OCI-LY3 (cell line): ENCODE data around the gene FUZ.

Source experiments
- H2AFZ ChIP-seq: fragments of 200-600, 300-600 bp; shearing (Covaris generic); 2 replicates; pipeline ENCODE4 v1.6.0; 2014; ENCODE audit warnings: antibody characterized with exemption, low read depth, low read length
- H3K27ac ChIP-seq: fragments of 200-600, 300-600 bp; sonication (generic); 2 replicates; pipeline ENCODE4 v1.5.1; 2014; ENCODE audit warnings: mild to moderate bottlenecking, low read length, moderate library complexity, mixed read lengths
- H3K27me3 ChIP-seq: fragments of 200-600, 300-600 bp; sonication (generic); 2 replicates; pipeline ENCODE4 v1.6.1; 2014; ENCODE audit warnings: low read depth, low read length, mixed read lengths
- H3K36me3 ChIP-seq: fragments of 200-600, 300-600 bp; sonication (generic); replicated peaks from 2 replicates; pipeline ENCODE3; 2014; ENCODE audit warnings: low read depth, low read length, mixed read lengths
- H3K4me1 ChIP-seq: fragments of 300-600, 200-600 bp; sonication (generic); 2 replicates; pipeline ENCODE4 v1.6.1; 2014; ENCODE audit warnings: low read length, mixed read lengths
- H3K4me2 ChIP-seq: fragments of 200-600, 300-600 bp; sonication (generic); 2 replicates; pipeline ENCODE4 v1.6.1; 2014; ENCODE audit warnings: low read length, mixed read lengths
- H3K4me3 ChIP-seq: fragments of 300-600, 200-600 bp; sonication (generic); 2 replicates; pipeline ENCODE4 v1.5.1; 2014; ENCODE audit warnings: antibody characterized with exemption, mild to moderate bottlenecking, low read length, moderate library complexity
- H3K79me2 ChIP-seq: fragments of 300-600, 200-600 bp; shearing (Covaris generic); 2 replicates; pipeline ENCODE4 v1.6.1; 2014; ENCODE audit warnings: mild to moderate bottlenecking, low read length, mixed read lengths
- H3K9ac ChIP-seq: fragments of 300-600, 200-600 bp; shearing (Covaris generic); 2 replicates; pipeline ENCODE4 v1.6.0; 2014; ENCODE audit warnings: mild to moderate bottlenecking, low read length, moderate library complexity
- H3K9me3 ChIP-seq: fragments of 200-600, 300-600 bp; shearing (Covaris generic); 2 replicates; pipeline ENCODE4 v1.6.1; 2014; ENCODE audit warnings: low read length, mixed read lengths; ENCODE audit not compliant: insufficient read depth
- H4K20me1 ChIP-seq: fragments of 200-600, 300-600 bp; sonication (generic); 2 replicates; pipeline ENCODE4 v1.6.1; 2016; ENCODE audit warnings: low read length, mixed read lengths; ENCODE audit not compliant: insufficient read depth
- EZH2phosphoT487 ChIP-seq: fragments of 200-600 bp; shearing (Covaris generic); IDR thresholded peaks from 2 replicates; pipeline ENCODE4 v1.6.1; 2018; ENCODE audit warnings: antibody characterized with exemption, mixed run types, low read depth
- TF ChIP-seq, protein P1 (sequence below): fragments of 200-600, 300-600 bp; sonication (generic); IDR thresholded peaks from 2 replicates; pipeline ENCODE4 v1.5.1; 2014; ENCODE audit warnings: antibody characterized with exemption, low read length, low read depth

The FUZ gene

DNA sequence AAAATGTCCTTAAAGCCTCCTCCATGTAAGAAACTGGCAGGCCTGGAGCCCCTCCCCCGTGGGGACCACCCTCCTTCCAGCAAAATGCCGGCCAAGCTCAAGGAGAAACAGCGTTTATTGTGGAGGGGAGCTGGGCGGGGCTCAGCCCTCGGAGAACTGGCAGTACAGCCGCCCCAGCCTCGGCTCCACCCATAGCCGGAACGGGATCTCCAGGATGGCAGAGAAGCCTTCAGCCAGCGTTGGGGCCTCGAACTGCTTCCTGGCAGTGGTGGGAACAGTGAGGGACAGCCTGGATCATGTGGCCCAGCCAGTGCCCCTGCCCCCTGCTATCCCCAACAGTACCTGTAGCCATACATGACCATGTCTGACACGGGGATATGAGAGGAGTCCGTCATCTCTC, 48.0 kb upstream of the FUZ start:
- no peaks in the 10 kb centered on the region for H3K27me3 ChIP-seq
- H4K20me1 ChIP-seq, result peaks cover 6% of the 10 kb centered on the region; the same call in 1 of the 2 replicates
- H3K27ac ChIP-seq, result no peak overlapping the region

DNA sequence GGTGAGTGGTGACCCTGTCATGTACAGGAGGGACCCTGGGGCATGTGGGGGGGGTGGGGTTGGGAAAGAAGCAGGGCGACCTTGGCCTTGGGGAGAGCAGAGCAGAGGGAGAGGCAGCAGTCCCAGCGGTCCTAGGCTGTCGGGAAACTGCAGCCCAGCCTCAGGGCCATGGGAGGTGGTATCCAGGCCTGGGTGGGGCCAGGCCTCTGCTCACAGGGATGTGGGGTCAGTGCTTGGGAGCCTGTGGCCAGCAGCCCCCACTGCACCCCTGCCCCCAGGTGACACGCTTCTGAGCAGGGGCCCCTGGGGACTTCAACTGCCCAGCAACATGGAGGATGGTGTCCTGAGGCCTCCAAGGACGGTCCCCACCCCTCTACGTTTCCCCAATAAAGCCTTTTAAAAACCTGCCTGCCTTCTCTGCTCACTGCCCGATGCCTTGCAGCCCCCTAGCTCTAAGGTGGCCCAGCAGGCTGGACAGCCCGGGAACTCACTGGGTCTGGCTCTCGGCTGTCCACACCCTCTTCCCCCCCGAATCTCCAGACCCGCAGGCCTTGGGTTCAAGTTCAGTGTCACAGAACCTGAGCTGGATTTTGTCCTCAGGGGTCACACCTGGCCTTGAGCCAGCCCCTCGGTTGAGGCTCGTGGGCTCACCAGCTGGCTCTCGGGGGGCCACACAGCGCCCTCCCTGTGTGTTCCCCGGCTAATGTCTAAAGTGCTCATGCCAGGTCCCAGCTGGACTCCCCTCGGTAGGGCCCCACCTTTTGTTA, 47.4 kb upstream of the FUZ start:
- Histone ChIP-seq H3K79me2 (peaks cover 12% of the 10 kb centered on the region; the same call in 1 of the 2 replicates), H3K9me3 (no peaks in the 10 kb centered on the region), H3K4me2 (no peak overlapping the region), H4K20me1 (peaks cover 11% of the 10 kb centered on the region; the same call in 1 of the 2 replicates), H3K9ac (no peak overlapping the region), H3K27ac (no peak overlapping the region), H2AFZ (no peak overlapping the region), H3K36me3 (peaks cover 72% of the 10 kb centered on the region), H3K4me1 (no peaks in the 10 kb centered on the region), H3K4me3 (no peak overlapping the region), H3K27me3 (no peaks in the 10 kb centered on the region)
- TF ChIP-seq, protein P1, sequence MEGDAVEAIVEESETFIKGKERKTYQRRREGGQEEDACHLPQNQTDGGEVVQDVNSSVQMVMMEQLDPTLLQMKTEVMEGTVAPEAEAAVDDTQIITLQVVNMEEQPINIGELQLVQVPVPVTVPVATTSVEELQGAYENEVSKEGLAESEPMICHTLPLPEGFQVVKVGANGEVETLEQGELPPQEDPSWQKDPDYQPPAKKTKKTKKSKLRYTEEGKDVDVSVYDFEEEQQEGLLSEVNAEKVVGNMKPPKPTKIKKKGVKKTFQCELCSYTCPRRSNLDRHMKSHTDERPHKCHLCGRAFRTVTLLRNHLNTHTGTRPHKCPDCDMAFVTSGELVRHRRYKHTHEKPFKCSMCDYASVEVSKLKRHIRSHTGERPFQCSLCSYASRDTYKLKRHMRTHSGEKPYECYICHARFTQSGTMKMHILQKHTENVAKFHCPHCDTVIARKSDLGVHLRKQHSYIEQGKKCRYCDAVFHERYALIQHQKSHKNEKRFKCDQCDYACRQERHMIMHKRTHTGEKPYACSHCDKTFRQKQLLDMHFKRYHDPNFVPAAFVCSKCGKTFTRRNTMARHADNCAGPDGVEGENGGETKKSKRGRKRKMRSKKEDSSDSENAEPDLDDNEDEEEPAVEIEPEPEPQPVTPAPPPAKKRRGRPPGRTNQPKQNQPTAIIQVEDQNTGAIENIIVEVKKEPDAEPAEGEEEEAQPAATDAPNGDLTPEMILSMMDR, result no peak
- TF ChIP-seq EZH2phosphoT487, result no peak

More for the DNA sequence above, 48.0 kb upstream of the FUZ start:
- Histone ChIP-seq H3K79me2 (peaks cover 17% of the 10 kb centered on the region), H3K4me2 (no peak overlapping the region), H3K36me3 (peaks cover 70% of the 10 kb centered on the region), H3K9ac (no peak overlapping the region), H3K9me3 (no peaks in the 10 kb centered on the region), H3K4me3 (no peak overlapping the region), H2AFZ (no peak overlapping the region), H3K4me1 (peaks cover 4% of the 10 kb centered on the region)
- no peak for TF ChIP-seq EZH2phosphoT487
- TF ChIP-seq, protein P1, result no peak

DNA sequence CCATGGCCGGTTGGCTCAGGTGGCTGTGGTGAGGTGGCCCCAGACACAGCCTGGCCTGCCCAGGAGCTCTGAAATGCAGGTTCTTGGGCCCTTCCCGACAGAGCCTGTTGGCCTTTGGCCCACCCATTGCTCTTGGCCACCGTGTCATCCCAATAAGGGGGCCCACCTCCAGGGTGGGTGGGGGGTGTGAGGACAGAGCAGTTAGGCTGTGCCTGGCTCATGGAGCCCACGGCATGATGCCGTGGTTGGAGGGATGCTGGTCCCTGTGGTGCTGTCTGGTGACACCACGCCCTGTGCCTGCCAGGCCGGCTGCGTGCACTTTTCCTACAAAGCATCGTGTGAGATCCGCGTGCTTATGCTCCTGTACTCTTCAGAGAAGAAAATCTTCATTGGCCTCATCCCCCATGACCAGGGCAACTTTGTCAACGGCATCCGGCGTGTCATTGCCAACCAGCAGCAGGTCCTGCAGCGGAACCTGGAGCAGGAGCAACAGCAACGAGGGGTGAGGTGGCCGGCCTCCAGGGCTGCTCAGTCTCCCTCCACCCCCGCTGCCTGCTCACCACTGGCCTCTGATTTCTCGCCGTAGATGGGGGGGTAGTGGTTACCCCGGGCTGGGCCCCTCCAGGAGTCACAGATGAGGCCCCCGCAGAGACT, 46.7 kb upstream of the FUZ start:
- Histone ChIP-seq H4K20me1 (peaks cover 17% of the 10 kb centered on the region; the same call in 1 of the 2 replicates), H3K9ac (no peak overlapping the region), H3K4me1 (no peaks in the 10 kb centered on the region)

More for the DNA sequence above, 46.7 kb upstream of the FUZ start:
- no peaks in the 10 kb centered on the region for H3K9me3 ChIP-seq
- H2AFZ ChIP-seq, result no peak overlapping the region
- peaks cover 6% of the 10 kb centered on the region; the same call in 1 of the 2 replicates for H3K79me2 ChIP-seq
- peaks cover 76% of the 10 kb centered on the region for H3K36me3 ChIP-seq
- no peak overlapping the region for H3K4me3 ChIP-seq
- H3K27ac ChIP-seq, result no peak overlapping the region
- no peaks in the 10 kb centered on the region for H3K27me3 ChIP-seq
- H3K4me2 ChIP-seq, result no peak overlapping the region
- TF ChIP-seq EZH2phosphoT487, result no peak
- TF ChIP-seq, protein P1, result no peak
